Endothelial cell (in vitro differentiated cells): ENCODE measurements around the gene SNX22. TPM values are rescaled to one million over a fixed set of nuclear protein-coding genes. Genes with fewer than 3 reads are reported as not detected.
A peak's percentile ranks its signal among the peaks of the same experiment; 100 is the strongest.
"Not testable (repeated sequence)": the region's sequence is repeated elsewhere in the genome, so short reads cannot be mapped to it uniquely, and the experiment has no call there.

Source experiments
- DNase-seq: peaks from one replicate; pipeline ENCODE4 v3.0.0; 2021; ENCODE audit warnings: low spot score
- H3K27ac Mint-ChIP-seq: one replicate; pipeline ENCODE4 v1.8.0; 2021; ENCODE audit warnings: mixed read lengths, inconsistent platforms; ENCODE audit not compliant: unreplicated experiment
- H3K27me3 Mint-ChIP-seq: one replicate; pipeline ENCODE4 v1.8.0; 2021; ENCODE audit warnings: mild to moderate bottlenecking, moderate library complexity, mixed read lengths, inconsistent platforms; ENCODE audit not compliant: unreplicated experiment
- H3K36me3 Mint-ChIP-seq: one replicate; pipeline ENCODE4 v1.8.0; 2021; ENCODE audit warnings: mild to moderate bottlenecking, low read depth, mixed read lengths, inconsistent platforms; ENCODE audit not compliant: unreplicated experiment
- H3K4me1 Mint-ChIP-seq: one replicate; pipeline ENCODE4 v1.8.0; 2021; ENCODE audit warnings: mild to moderate bottlenecking, mixed read lengths, inconsistent platforms; ENCODE audit not compliant: unreplicated experiment
- H3K4me3 Mint-ChIP-seq: one replicate; pipeline ENCODE4 v1.8.0; 2021; ENCODE audit warnings: mild to moderate bottlenecking, mixed read lengths, inconsistent platforms; ENCODE audit not compliant: unreplicated experiment
- H3K9me3 Mint-ChIP-seq: one replicate; pipeline ENCODE4 v1.8.0; 2021; ENCODE audit warnings: mixed read lengths, inconsistent platforms; ENCODE audit not compliant: unreplicated experiment
- CTCF ChIP-seq: fragments of 200-600 bp; sonication (generic); IDR thresholded peaks from one replicate; pipeline ENCODE4 v1.5.0; 2021; ENCODE audit warnings: antibody characterized with exemption; ENCODE audit not compliant: unreplicated experiment
- long read RNA-seq: library from polyadenylated mRNA; unstranded; transcript quantifications from one replicate; pipeline ENCODE4 v2.0.0, GENCODE V29; 2020; ENCODE audit not compliant: unreplicated experiment
- total RNA-seq: library from RNA; stranded (reverse); fragmentation: NEBNext Ultra II Directional; extraction: Animal tissue kit (Norgen Biotek cat#: 25700); gene quantifications from one replicate; pipeline ENCODE4 v1.2.1, GENCODE V29; 2021; ENCODE audit not compliant: unreplicated experiment

SNX22 gene
- 0.41 TPM for total RNA-seq
- long read RNA-seq, result 0 reads

DNA sequence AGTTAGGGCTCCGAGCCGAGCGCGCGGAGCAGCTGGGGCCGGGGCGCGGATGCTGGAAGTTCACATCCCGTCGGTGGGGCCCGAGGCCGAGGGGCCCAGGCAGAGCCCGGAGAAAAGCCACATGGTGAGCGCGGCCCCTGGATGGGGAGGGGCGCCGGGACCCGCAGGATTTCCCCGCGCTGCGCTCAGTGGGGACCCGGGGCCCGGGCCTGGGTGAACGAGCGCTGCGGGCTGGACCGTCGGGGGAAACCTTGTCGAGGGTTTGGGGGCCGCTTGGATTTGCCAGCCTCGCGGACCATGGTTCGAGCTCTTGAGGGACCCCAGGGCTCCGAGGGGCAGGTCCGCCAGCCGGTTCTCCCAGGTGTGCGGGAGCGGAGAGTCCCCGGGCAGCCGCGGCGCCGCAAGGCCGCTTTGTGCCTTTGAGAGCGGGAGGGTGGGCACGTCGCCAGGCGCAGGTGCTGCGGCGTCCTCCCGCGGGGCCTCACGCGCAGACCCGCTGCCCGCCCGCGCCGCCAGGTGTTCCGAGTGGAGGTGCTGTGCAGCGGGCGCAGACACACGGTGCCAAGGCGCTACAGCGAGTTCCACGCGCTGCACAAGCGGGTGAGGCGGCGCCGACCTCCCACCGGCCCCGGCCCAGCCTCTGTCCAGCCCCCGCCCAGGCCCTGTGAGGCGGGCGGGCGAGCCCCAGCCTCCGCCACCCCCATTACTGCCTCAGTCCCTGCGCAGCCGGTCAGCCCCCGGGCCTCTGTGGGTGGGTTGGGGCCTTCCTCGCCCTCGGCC, at the start of gene SNX22:
Gene SNX22 (plus strand): TSS at position 5 of the 780 bp plus-strand sequence. CDS start 45 bp downstream, at position 50.
- Mint-ChIP-seq H3K27me3 (peaks cover 15% of the 10 kb centered on the region), H3K27ac (no peak within 1 kb of the TSS), H3K4me3 (peak within 1 kb of the TSS; percentile 77), H3K4me1 (peaks cover 8% of the 10 kb centered on the region), H3K36me3 (peaks cover 8% of the 10 kb centered on the region), H3K9me3 (no peaks in the 10 kb centered on the region)
- no peak for DNase-seq
- no peak for TF ChIP-seq CTCF

DNA sequence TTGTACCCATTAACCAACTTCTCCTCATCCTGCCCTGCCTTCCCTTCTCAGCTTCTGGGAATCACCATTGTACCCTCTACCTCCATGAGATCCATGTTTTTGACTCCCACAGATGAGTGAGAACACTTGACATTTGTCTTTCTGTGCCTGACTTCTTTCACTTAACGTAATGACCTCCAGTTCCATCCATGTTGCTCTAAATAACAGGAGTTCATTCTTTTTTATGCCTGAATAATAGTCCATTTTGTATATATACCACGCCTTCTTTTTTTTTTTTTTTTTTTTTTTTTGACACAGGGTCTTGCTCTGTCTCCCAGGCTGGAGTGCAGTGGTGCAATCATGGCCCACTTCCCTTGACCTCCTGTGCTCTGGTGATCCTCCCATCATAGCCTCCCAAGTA, 49.0 kb upstream of the SNX22 start:
- no peak for DNase-seq
- Mint-ChIP-seq H3K4me3 (no peak overlapping the region), H3K9me3 (no peaks in the 10 kb centered on the region), H3K4me1 (peaks cover 7% of the 10 kb centered on the region), H3K36me3 (no peaks in the 10 kb centered on the region), H3K27ac (no peak overlapping the region), H3K27me3 (no peaks in the 10 kb centered on the region)
- TF ChIP-seq CTCF, result no peak

- peaks cover 5% of the 10 kb centered on the region for H3K4me1 Mint-ChIP-seq
- H3K36me3 Mint-ChIP-seq, result no peaks in the 10 kb centered on the region
- H3K4me3 Mint-ChIP-seq, result no peak overlapping the region
- no peaks in the 10 kb centered on the region for H3K27me3 Mint-ChIP-seq
- H3K27ac Mint-ChIP-seq, result no peak overlapping the region
- no peaks in the 10 kb centered on the region for H3K9me3 Mint-ChIP-seq
- no peak for TF ChIP-seq CTCF
- no peak for DNase-seq
Measured at GRCh38 chr15:64105113-64105704, 46.3 kb upstream of the SNX22 start.

GRCh38 chr15:64107337-64107736, 44.2 kb upstream of the SNX22 start:
- peaks cover 22% of the 10 kb centered on the region for H3K4me1 Mint-ChIP-seq
- H3K36me3 Mint-ChIP-seq, result peaks cover 2% of the 10 kb centered on the region
- no peak overlapping the region for H3K4me3 Mint-ChIP-seq
- H3K9me3 Mint-ChIP-seq, result no peaks in the 10 kb centered on the region
- no peak overlapping the region for H3K27ac Mint-ChIP-seq
- no peak for TF ChIP-seq CTCF
- H3K27me3 Mint-ChIP-seq, result no peaks in the 10 kb centered on the region
- DNase-seq, result no peak

DNA sequence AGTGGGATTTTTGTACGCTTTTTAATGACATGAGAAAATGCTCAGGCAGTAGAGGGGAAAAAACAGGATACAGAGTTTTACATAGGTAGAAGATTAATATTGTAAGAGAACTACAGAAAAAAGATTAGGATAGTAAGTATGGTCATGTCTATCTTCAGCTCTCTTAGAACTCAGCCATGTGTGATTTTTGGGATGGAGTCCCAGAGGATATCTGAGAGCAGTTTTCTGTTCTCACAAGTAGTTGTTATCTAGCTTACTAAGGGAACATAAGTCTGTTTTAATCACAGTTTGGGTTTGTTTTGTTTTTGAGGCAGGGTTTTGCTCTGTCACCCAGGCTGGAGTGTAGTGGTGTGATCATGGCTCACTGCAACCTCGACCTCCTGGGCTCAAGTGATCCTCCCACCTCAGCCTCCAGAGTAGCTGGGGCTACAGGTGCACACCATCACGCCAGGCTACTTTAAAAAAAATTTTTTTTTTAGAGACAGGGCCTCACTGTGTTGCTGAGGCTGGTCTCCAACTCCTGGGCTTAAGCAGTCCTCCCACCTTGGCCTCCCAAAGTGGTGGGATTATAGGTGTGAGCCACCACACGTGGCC, 41.3 kb upstream of the SNX22 start:
- Mint-ChIP-seq H3K4me1 (peaks cover 37% of the 10 kb centered on the region), H3K36me3 (peaks cover 23% of the 10 kb centered on the region)
- H3K9me3 Mint-ChIP-seq, DNase-seq, H3K27ac Mint-ChIP-seq, H3K4me3 Mint-ChIP-seq, H3K27me3 Mint-ChIP-seq: not testable (repeated sequence)
